Midbrain (tissue), 1 donor: ENCODE results near the gene ZNF174.

Experiments used
- DNase-seq: peaks from one replicate; lab custom pipeline; 2025; lab: John Stamatoyannopoulos, UW

Gene ZNF174

DNA sequence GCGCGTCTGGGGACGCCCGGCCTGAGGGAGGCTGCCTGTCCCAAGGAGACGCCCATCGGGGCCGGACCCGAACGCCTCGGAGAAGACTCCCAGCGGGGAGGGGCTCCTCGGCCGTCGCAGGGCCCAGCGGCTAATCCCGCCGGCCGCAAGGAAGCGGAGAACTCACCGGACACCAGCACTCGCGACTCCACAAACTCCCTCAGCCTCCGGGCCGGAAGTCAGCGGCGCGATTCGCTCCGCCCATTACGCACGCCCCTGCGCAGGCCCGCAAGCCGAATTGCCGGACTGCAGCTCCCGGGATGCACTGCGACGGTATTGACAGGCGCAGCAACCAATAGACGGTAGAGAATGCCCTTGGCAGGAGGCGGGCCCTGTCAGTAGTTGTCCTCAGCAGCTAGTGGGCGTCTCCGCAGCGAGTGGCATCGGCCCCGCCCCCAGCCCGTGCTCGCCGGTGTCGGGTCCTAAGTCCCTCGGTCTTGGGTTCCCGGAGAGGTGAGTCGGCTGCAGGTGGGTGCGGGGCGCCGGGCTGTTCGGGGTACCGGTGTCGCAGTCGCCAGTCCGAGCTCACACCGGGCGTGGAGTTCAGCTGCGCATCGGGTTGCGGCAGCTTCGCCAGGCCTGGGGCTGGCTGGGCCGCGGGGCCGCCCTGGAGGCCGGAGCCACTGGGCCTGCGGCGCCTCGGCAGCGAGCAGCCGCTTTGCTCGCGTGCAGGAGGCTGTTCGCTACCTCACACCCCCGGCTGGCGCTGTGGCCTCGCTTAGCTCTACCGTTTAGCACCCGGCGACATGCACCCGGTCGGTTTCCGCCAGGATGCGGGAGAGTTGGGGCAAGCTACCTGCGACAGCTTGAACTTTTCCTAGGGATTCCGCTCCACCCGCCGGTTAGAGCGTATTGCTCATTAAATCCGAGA, at the start of gene ZNF174, which contains the start of gene ZSCAN32:
Gene ZNF174 (plus strand): TSS at position 437 of the 910 bp plus-strand sequence. CDS start 790 bp downstream, outside the sequence.
Gene ZSCAN32 (minus strand): TSS at position 226 of the 910 bp plus-strand sequence. CDS start 3,447 bp downstream, outside the sequence.
- peak; percentile 98 for DNase-seq

DNA sequence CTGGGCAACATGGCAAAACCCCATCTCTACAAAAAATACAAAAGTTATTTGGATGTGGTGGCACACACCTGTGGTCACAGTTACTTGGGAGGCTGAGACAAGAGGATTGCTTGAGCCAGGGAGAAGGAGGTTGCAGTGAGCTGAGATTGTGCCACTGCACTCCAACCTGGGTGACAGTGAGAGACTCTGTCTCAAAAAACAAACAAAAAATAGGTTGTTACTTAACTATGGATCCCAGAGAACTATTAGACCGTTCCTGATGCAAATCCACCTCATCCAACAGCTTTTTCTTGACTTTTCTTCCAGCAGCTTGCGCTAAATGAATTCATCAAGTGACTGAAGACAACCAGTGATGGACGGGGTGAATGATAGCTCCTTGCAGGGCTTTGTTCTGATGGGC, 45.4 kb upstream of the ZNF174 start, which contains the start of gene OR2C1:
Gene OR2C1 (plus strand): TSS at position 301 of the 400 bp plus-strand sequence. CDS start 52 bp downstream, at position 353.
- no peak for DNase-seq

DNA sequence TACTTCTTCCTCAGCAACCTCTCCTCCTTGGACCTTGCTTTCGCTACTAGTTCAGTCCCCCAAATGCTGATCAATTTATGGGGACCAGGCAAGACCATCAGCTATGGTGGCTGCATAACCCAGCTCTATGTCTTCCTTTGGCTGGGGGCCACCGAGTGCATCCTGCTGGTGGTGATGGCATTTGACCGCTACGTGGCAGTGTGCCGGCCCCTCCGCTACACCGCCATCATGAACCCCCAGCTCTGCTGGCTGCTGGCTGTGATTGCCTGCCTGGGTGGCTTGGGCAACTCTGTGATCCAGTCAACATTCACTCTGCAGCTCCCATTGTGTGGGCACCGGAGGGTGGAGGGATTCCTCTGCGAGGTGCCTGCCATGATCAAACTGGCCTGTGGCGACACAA, 44.9 kb upstream of the ZNF174 start:
- no peak for DNase-seq

DNA sequence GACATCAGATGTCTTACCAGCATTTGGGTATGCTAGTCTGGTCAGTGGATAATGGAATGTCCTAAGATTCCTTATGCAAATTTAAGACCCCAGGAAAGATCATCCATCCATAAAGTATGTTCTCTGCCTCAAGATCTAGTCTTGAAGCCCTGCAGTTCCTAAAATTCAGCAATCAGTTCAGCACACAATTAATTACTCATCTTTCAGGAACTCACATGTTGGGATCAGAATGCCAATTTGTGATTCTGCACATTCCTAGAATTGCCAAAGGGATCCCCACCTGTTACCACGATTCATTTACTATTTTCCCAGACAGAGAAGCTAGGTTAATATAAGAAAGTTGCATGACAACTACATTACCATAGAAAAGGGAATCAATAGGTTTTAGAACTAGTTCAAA, 42.1 kb upstream of the ZNF174 start:
- DNase-seq = no peak

DNA sequence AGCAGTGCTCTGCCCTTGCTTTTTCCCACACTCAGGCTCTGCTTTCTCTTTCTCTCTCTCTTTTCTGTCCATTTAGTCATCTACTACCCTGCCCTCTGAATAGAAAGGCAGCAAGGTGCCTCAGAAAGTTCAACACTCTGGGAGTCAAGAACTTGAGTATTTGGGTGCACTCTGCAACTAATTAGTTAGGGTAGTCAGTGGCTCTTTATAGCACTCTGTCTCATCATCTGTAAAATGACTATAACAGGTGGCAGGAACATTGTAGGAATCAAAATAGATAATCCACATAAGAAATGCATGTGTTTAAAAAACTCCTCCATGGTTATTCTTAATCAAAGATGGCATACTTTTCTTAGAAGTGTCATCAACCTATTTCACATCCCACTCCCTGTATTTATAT, 38.1 kb upstream of the ZNF174 start:
- DNase-seq = no peak

DNA sequence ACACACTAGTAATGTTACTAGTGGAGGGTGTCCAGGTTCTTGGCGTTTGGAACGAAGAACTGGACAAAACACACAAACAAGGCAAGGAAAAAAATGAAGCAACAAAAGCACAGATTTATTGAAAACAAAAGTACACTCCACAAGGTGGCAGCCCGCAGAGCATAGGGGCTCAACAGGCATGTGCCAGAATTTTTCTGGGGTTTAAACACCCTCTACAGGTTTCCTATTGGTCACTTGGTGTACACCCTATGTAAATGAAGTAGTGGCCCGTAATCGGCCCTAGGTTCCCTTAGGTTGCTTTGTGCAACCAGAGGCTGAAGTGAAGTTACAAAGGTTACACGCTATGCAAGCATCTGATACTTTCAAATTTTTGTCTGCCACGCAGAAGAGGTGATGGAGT, 37.2 kb upstream of the ZNF174 start:
- DNase-seq = no peak

DNA sequence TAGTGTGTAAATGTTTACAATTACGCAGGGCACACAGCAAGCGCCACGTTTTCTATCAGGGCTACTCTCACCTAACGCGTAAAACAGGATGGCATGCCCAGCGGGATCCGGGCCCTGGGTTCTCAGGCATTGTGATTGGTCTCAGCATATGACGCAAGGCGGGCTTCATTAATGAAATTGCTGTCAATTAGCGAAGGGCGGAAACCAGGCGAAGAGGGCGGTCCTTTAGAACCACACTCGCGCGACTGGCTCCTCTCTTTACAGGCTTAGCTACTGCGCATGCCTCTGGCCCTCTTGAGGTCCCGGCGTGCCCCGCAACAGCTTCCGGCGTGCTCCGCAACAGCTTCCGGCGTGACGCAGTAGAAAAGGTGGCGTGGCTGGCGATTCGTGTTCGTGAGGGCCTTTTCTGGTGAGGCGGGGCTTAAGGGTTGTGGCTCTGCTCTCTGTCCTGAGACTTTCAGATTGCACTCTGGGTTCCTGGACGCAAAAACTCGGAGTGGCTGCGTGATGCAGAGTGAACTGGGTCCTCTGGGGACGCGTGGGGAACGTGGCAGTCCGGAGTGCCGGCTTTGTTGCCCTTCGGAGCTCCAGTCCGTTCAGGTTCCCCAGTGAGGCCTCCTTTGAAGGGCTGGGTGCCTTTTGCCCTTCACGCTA, 36.1 kb upstream of the ZNF174 start:
- DNase-seq = peak; percentile 92

DNA sequence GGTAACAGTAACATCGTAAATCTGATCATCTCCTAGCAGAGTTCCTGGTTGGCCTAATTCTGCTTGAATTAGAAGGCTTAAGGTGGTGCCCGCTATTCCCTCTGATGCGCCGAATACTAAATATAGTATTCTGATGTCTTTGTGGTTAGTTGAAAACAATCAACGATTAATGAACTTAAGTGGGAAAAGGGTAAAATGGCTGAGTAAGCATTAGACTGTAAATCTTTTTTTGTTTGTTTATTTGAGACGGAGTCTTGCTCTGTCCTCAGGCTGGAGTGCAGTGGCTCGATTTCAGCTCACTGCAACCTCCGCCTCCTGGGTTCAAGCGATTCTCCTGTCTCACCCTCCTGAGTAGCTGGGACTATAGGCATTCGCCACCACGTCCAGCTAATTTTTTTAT, 31.9 kb upstream of the ZNF174 start:
- DNase-seq = no peak

DNA sequence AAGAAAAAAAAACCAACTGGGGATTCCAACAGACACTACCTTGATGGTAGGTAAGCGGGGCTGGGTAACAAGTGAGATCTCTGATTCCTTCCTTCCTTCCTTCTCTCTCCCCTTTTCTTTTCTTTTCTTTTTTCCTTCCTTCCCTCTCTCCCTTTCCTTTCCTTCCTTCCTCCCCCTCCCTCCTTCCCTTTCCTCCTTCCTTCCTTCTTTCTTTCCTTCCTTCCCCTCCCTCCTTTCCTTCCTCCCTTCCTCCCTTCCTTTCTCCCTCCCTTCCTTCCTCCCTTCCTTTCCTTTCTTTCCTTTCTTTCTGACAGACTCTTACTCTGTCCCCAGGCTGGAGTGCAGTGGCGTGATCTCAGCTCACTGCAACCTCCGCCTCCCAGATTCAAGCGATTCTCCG, 25.3 kb upstream of the ZNF174 start:
- DNase-seq = no peak

DNA sequence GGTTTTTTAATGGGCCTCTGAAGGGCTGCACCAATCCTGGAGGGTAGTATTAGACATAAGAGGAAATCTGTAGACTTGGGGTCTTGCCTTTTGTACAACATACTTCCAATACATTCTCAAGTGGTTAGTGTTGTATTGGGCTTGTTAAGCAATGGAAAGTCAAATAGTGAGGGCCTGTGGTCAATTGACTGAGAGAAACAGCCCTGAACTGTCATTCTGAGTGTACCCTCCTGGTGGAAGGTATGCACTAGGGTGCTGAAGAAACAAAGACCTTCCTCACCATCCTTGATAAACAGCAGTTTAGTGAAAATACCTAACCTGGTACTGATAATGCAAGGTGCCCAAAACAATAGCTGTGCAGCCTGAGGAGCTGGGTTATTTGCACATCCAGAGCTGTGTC, 23.1 kb upstream of the ZNF174 start:
- no peak for DNase-seq

DNA sequence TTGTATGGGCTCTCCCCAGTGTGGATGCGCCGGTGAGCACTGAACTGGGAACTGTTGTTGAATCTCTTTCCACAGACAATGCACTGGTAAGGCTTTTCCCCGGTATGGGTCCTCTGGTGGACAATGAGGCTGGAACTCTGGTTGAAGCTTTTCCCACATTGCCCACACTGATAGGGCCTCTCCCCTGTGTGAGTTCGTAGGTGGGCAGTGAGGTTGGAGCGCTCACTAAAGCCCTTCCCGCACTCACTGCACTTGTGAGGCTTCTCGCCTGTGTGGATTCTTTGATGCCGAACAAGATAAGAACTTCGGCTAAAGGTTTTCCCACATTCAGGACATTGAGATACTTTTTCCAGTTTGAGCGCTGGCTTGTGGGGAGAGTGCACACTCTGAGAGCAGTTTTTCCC, 18.0 kb upstream of the ZNF174 start:
- no peak for DNase-seq

DNA sequence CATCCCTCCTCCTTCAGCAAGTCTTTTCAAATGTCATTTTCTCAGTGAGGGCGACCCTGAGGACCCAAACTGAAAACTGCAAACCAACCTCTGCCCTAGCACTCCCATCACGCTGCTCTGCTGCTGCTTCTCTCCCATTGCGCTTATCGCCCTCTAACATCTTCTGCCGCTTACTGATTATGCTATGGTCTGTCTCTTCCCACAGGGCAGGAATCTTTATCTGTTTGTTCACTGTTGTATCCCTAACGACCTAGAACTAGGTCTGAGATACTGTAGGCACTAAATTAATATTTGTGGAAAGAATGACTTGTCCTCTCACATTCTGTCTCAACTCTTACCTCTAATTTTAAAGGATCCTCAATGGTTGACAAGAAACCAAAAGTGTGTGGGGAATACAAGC, 12.7 kb upstream of the ZNF174 start:
- DNase-seq = no peak

DNA sequence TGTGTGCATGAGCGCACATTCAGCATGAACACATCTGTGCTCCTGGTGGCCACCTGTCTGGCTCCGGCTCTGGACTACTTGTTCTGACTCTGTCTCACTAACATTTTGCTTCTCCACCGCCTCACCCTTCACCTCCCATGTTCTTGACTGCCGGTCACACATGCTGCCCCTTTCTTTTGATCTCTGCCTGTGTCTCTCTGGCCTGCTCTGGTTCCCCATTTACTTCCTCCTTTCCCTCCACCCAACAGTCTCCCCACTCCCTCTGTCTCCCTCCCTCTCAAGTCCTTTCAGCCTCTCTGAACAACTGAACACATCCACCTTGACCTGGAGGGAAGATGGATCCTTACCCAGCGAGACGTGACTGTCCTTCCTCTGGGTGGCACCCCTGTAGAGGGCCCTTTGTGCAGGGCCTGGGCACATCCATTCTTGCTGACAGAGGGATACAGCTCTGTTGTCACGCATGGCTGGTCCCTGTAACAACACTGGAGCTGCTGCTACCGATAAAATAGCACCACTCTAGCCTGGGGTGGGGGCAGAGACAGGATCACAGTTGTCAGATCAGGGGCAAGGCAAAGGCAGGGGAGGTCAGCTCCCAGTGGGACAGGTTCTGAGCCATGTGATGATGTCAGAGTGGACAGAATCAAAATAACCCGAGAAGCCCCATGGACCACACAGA, 11.2 kb upstream of the ZNF174 start:
- no peak for DNase-seq

DNA sequence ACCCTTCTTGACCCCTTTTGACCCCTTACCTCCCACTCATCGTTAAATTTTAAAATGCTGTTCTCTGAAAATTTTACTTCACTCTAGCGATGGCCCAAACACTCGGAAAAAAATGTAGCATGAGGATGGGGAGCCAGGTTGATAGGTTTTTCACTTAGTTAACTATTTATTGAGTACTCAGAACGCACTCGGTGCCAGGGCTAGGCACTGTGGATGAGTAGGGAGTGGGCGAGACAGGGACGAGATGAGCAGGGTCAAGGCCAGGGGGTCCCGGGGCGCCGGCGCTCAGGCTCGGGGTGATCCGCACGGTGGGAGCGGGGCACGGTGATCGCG, 603 bp upstream of the ZNF174 start:
- DNase-seq = no peak

DNA sequence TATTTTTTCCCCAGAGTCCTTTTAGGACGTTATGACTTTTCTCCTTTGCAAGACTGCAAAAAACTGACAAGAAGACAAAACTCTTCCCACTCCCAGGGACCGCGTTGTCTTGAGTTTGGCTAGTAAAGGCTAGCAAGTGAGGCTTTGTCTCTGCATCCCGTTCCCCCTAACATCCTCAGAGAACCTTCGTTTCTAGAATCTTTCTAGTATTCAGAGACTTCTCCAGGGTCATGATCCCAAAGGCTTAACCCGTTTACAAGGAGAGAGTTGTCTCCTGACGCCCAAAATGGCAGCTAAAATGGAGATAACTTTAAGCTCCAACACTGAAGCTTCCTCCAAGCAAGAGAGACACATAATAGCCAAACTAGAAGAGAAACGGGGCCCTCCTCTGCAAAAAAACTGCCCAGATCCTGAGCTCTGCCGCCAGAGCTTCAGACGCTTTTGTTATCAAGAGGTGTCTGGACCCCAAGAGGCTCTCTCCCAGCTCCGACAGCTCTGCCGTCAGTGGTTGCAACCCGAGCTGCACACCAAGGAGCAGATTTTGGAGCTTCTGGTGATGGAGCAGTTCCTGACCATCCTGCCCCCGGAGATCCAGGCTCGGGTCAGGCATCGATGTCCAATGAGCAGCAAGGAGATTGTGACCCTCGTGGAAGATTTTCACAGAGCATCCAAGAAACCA, 843 bp downstream of the ZNF174 start:
- DNase-seq = no peak

DNA sequence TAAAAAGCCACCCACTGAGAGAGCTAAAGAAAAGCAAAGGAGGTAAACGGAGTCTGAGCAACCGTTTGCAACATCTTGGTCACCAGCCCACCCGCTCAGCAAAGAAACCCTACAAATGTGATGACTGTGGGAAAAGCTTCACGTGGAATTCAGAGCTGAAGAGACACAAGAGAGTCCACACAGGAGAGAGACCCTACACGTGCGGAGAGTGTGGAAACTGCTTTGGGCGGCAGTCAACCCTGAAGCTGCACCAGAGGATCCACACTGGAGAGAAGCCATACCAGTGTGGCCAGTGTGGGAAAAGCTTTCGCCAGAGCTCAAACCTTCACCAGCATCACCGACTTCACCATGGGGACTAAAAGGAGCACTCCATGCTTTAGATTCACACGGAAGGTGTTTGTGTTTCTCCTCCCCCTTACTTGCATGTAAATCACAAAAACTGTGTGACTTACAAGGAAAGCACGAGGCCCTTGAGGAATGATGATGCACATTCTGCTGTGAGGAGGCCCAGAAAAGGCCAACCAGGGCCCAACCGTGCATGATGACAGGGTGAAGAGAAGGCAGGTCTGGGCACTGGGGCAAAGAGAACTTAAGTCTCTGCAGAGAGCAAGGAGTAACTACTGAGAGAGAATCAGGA, 7.7 kb downstream of the ZNF174 start:
- no peak for DNase-seq

DNA sequence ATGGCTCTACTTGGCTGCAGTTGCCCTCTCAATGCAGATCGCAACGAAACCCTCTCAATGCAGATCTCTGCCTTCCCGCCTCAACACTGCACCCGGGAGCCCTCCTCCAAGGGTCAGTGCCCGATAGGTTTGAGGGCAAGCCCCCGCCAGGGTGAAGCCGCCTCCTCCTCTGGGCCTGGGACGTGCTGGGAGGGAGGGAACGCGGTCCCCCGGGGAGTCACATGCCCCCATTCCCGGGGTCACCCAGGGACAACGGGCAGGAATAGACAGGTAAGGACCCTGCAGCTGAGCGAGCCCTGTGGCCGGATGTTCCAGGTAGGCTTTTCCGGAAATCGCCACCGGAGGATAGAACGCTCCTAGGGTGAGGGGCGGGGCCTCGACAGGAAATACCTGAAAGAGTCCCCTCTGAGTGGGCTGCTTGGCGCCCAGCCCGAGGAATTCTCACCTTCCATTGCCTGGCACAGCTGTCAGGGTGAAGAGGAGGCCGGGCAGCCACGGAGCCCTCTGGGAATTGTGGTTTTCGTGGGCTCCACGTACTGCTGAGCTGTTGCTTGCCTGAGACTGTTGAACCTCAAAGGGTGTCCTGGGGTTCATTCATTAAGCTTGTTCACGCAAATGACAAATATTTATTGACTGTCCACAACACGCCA, 12.8 kb downstream of the ZNF174 start:
- DNase-seq = no peak

DNA sequence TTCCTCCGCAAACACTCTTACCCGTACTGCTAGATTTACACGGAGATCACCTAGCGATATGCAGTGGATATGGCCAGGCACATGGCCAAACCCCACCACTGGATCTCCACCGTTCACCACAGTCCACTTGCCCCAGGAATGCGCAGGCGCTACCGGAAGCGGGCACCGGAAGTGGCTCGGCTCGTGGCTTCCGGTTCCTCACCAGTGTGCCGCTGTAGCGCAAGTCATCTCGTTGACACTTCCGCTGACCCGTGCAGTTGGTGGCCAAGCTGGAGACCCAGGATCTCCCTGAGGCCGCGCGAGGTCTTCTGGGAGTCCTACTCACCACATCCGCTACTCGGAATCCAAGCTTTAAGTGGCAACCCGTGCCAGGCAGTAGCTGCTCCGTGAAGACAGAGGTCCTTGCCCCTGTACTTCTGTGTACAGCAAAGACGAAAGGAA, 30.8 kb downstream of the ZNF174 start:
- no peak for DNase-seq

DNA sequence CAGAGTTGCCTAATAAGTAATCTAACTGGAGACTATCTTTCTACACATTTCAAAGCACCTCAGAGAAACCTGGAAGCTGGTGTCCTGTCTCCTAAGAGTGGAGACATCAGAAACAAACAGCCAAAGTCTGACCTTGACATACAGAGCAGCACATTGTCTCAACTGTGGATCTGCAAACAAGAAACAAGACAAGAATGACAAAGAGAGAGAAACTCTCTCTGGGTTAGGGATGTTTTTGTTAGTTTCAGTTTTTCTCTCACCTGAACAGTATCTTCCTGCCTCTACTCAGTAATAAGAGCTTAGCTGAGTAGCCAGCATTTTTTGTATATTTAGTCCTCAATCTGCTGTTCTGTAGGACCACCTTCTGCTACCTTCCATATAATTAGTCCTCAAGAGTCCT, 33.4 kb downstream of the ZNF174 start:
- DNase-seq = no peak

DNA sequence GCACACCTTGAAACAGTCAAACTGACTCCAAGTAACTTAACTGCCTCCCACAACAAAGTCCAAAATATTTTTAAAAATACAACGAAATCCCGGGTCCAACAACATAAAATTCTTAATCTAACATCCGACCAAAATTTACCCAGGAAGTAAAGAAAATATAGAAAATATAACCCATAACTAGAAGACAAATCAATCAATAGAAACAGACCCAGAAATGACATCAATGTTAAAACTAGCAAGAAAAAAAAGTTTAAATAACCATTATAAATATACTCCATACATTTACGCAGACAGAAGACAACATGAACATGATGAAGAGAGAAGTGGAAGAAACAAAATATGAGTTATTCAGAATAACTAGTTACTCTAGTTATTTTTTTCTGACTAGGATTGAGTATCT, 38.6 kb downstream of the ZNF174 start:
- no peak for DNase-seq
